A673 (cell line): Measurements from ENCODE around the gene FGF14. TPM values are rescaled to one million over a fixed set of nuclear protein-coding genes. Genes with fewer than 3 reads are reported as not detected.

ENCODE experiments used
- BruUV-seq: library from RNA; stranded (reverse); fragments of 400-500 nt; replicated peaks from 2 replicates; lab custom pipeline; 2021; lab: Mats Ljungman, UMichigan
- CTCF ChIA-PET: fragments of 300-600 bp; sonication (Branson Sonifier 250); formaldehyde crosslinking; loops from one replicate; lab custom pipeline; 2022; ENCODE audit warnings: antibody characterized with exemption; lab: Charles Lee
- POLR2A ChIA-PET: fragments of 300-600 bp; sonication (Branson Sonifier 250); formaldehyde crosslinking; loops from one replicate; lab custom pipeline; 2022; ENCODE audit warnings: antibody characterized with exemption; ENCODE audit not compliant: low non-redundant PET; lab: Charles Lee
- DNase-seq: peaks from one replicate; pipeline ENCODE4 v3.0.0-alpha.2; 2015; ENCODE audit warnings: low spot score
- H3K27ac ChIP-seq: fragments of 200-600 bp; sonication (generic); 2 replicates; pipeline ENCODE4 v1.5.1; 2016; ENCODE audit warnings: mixed run types, low read depth, mild to moderate bottlenecking, mixed read lengths, antibody characterized with exemption, low read length; ENCODE audit not compliant: poor library complexity, severe bottlenecking
- H3K27me3 ChIP-seq: fragments of 200-600 bp; sonication (generic); replicated peaks from 2 replicates; pipeline ENCODE4 v1.6.1; 2017; ENCODE audit warnings: mixed run types, low read depth, mild to moderate bottlenecking, mixed read lengths, antibody characterized with exemption, low read length; ENCODE audit not compliant: insufficient read depth, poor library complexity
- H3K36me3 ChIP-seq: fragments of 200-600 bp; sonication (generic); 2 replicates; pipeline ENCODE4 v1.6.1; 2016; ENCODE audit warnings: mixed run types, mild to moderate bottlenecking, mixed read lengths, antibody characterized with exemption, low read length; ENCODE audit not compliant: insufficient read depth, poor library complexity, severe bottlenecking
- H3K4me1 ChIP-seq: fragments of 200-600 bp; sonication (generic); 2 replicates; pipeline ENCODE4 v1.6.1; 2017; ENCODE audit warnings: mixed run types, mild to moderate bottlenecking, mixed read lengths, antibody characterized with exemption, low read length; ENCODE audit not compliant: insufficient read depth, poor library complexity, severe bottlenecking
- H3K4me3 ChIP-seq: fragments of 200-600 bp; sonication (generic); 2 replicates; pipeline ENCODE4 v1.5.1; 2016; ENCODE audit warnings: low read depth, mixed run types, mild to moderate bottlenecking, mixed read lengths, low read length; ENCODE audit not compliant: poor library complexity, severe bottlenecking
- H3K9me3 ChIP-seq: fragments of 200-600 bp; sonication (generic); 2 replicates; pipeline ENCODE4 v1.6.1; 2016; ENCODE audit warnings: mixed run types, low read depth, mild to moderate bottlenecking, mixed read lengths, antibody characterized with exemption, low read length; ENCODE audit not compliant: poor library complexity, severe bottlenecking
- EZH2 ChIP-seq: fragments of 200-600 bp; sonication (generic); IDR thresholded peaks from 2 replicates; pipeline ENCODE4 v1.6.1; 2017; ENCODE audit warnings: borderline replicate concordance, low read depth, mild to moderate bottlenecking, mixed read lengths, antibody characterized with exemption, low read length; ENCODE audit not compliant: poor library complexity, severe bottlenecking
- intact Hi-C: fragments of 100-400 bp; cut with micrococcal nuclease; formaldehyde crosslinking; loops from one replicate; pipeline ENCODE4 v1.10.0; 2022; ENCODE audit not compliant: unreplicated experiment
- total RNA-seq: library from RNA; stranded (reverse); gene quantifications from 2 replicates; pipeline ENCODE4 v1.2.3, GENCODE V29; 2021
- TF ChIP-seq, protein P1 (sequence below): fragments of 300-800, 200-600 bp; sonication (generic); conservative IDR thresholded peaks from 2 replicates; pipeline ENCODE4 v1.5.1; 2017; ENCODE audit warnings: low read depth, mild to moderate bottlenecking, antibody characterized with exemption, low read length, moderate library complexity, mixed read lengths

The FGF14 gene
- total RNA-seq, 1 experiment from 2014 or later = 19.7 TPM

DNA sequence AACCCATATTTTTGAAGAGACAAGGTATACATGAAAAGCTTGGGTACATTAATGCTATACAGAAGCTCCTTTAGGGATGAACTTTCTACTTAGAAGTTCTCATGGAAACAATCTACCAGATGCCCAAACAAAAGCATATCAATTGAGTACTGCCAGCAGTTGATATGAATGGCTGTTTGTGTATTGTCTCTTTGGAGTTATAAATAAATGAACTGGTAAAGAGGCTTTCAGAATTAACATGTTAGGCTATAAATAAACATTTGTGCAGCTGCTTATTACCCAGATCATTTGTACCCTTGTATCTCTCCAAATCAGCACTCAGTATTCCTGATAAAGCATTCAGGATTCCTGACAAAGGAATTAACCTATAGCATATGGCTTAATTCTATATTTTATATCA is 418.9 kb downstream of the FGF14 start:
- no TSS peak for BruUV-seq
- H3K4me1 ChIP-seq = peaks cover 32% of the 10 kb centered on the region
- no peaks in the 10 kb centered on the region for H3K36me3 ChIP-seq
- TF ChIP-seq, protein P1, sequence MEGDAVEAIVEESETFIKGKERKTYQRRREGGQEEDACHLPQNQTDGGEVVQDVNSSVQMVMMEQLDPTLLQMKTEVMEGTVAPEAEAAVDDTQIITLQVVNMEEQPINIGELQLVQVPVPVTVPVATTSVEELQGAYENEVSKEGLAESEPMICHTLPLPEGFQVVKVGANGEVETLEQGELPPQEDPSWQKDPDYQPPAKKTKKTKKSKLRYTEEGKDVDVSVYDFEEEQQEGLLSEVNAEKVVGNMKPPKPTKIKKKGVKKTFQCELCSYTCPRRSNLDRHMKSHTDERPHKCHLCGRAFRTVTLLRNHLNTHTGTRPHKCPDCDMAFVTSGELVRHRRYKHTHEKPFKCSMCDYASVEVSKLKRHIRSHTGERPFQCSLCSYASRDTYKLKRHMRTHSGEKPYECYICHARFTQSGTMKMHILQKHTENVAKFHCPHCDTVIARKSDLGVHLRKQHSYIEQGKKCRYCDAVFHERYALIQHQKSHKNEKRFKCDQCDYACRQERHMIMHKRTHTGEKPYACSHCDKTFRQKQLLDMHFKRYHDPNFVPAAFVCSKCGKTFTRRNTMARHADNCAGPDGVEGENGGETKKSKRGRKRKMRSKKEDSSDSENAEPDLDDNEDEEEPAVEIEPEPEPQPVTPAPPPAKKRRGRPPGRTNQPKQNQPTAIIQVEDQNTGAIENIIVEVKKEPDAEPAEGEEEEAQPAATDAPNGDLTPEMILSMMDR = no peak
- no peak for TF ChIP-seq EZH2
- no peak overlapping the region for H3K27ac ChIP-seq
- no peak overlapping the region for H3K4me3 ChIP-seq
- DNase-seq = no peak
- no peaks in the 10 kb centered on the region for H3K9me3 ChIP-seq
- intact Hi-C loops = no loop called here
- ChIA-PET POLR2A (no interaction called here), CTCF (no interaction called here)
- no peaks in the 10 kb centered on the region for H3K27me3 ChIP-seq

DNA sequence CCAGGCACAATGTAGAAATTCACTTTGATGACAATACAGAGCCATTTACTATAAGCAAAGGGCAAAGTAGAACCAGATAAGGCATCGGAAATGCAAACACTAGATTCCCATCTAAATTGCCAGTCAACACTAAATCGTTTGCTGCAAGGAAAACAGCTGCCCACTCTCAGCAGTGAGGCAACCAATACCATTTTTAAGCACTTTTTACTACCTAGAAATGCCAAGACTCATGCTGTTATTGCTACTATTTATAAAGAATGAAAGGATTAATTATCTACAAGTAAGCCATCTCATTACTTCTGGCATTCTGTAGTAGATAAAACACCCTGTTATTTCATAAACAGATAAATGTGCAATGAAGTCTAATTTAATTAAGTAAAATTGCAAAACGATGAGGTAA is 422.0 kb downstream of the FGF14 start:
- no peak overlapping the region for H3K27ac ChIP-seq
- intact Hi-C loops = no loop called here
- DNase-seq = peak; percentile 56
- CTCF ChIA-PET = no interaction called here
- no peaks in the 10 kb centered on the region for H3K27me3 ChIP-seq
- POLR2A ChIA-PET = no interaction called here
- TF ChIP-seq, protein P1 = no peak
- TF ChIP-seq EZH2 = no peak
- no peak overlapping the region for H3K4me3 ChIP-seq
- H3K4me1 ChIP-seq = peaks cover 14% of the 10 kb centered on the region
- H3K36me3 ChIP-seq = no peaks in the 10 kb centered on the region
- H3K9me3 ChIP-seq = no peaks in the 10 kb centered on the region
- no TSS peak for BruUV-seq

DNA sequence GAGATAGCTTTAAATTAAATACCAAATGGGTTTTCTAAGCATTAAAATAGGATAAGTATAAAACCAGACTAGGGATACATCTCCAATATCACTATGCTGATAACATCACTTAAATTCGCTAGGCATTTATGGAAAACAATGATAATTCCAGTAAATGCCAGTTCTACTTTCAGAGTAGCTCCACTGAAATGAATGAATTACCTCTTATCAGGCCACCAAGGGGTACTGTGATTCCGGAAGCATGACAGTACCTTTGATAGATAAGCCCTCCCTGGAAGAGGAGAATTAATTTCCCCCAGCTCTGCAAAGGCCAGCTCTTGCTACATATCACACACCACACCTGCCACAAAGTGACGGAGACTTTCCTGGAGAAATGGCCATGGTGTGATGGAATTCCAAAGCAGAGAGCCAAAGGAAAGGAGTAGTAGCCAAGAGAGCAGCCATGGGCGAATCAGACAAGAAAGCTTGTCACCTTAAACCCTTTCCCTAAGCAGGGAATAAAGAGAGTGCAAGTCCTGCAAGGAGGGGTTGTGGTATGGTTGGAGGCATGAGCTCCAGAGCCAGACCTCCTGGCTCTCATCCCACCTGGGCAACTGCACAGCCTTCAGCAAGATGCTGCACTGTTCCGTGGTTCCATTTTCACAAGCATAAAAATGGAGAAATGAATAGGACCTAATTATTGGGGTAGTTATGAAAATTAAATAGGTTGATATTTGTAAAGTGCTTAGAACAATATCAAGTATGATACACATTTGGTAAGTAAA is 423.1 kb downstream of the FGF14 start:
- intact Hi-C loops = no loop called here
- POLR2A ChIA-PET = interaction anchor here (0.7 kb wide), 1 partner anchor 57 kb away, joined by 3 read pairs; no protein-coding TSS in a partner anchor
- H3K9me3 ChIP-seq = no peaks in the 10 kb centered on the region
- no peak overlapping the region for H3K27ac ChIP-seq
- DNase-seq = no peak
- no peaks in the 10 kb centered on the region for H3K27me3 ChIP-seq
- TF ChIP-seq, protein P1 = no peak
- TF ChIP-seq EZH2 = no peak
- CTCF ChIA-PET = interaction anchor here (0.6 kb wide), 1 partner anchor 46 kb away, joined by 9 read pairs; no protein-coding TSS in a partner anchor
- H3K36me3 ChIP-seq = no peaks in the 10 kb centered on the region
- no peak overlapping the region for H3K4me3 ChIP-seq
- peaks cover 13% of the 10 kb centered on the region for H3K4me1 ChIP-seq
- BruUV-seq = no TSS peak
